Mammary microvascular endothelial cell (primary cell): Measurements from ENCODE around the gene ALAS2. TPM values are rescaled to one million over a fixed set of nuclear protein-coding genes. Genes with fewer than 3 reads are reported as not detected.

ENCODE experiments used
- total RNA-seq: library from RNA; depleted of rRNA; stranded (reverse); fragments of >200 nt; gene quantifications from 2 replicates; pipeline ENCODE4 v1.2.3, GENCODE V29; 2015

The ALAS2 gene
- not detected in 2 replicates for total RNA-seq

DNA sequence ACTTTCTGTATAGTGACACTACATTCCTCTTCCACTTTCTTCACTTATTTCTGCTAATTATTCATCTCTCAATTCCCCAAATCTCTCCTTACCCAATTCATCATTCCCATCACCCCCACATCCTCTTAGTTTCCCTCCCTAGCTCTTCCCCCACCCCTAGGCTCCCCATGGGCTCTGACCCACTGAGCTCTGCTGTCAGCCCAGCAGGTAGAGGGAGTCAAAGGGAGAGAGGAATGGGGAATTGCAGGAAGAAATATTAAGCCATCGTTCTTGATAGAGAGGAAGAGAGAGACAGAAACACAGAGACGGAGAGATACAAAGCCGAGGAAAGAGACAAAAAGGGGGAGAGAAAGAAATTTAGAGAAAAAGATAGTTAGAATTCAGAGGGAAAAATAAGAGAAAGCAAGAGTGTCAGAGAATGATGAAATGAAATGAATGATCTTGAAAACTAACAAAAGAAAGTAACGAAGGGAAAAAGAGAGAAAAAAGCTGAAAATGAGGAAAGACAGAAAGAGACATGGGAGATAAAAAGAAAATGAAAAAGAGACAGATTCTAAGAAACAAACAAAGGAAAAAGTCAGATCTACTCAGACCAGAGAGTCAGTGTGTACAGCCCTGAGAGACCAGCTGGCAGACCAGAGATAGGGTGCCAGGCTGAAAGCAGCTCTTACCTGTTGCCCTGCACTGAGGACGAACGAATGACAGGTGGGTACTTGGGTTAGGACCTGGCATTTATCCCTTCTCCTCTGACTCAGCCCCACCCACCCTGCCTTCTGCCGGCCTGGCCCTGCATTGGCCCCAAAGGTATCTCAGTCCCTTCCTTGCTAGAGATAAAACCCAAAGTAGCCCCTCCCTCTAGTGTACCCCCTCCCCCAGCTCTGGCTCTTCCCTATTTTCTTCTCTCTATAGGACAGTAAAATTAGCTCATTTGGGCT, at the start of gene ALAS2:
Gene ALAS2 (minus strand): TSS at position 707 of the 935 bp plus-strand sequence. CDS start 4,977 bp downstream, outside the sequence.

GRCh38 chrX:55074851-55075467, 44.2 kb upstream of the ALAS2 start, which contains the start of gene PAGE2B:
TSS of gene PAGE2B (plus strand) at chrX:55075030. CDS start at chrX:55076042, 1,012 bp downstream.

GRCh38 chrX:54999717-55000598, 30.8 kb downstream of the ALAS2 start, which contains the start of gene APEX2:
TSS of gene APEX2 (plus strand) at chrX:55000363. CDS start at chrX:55000423, 60 bp downstream.

DNA sequence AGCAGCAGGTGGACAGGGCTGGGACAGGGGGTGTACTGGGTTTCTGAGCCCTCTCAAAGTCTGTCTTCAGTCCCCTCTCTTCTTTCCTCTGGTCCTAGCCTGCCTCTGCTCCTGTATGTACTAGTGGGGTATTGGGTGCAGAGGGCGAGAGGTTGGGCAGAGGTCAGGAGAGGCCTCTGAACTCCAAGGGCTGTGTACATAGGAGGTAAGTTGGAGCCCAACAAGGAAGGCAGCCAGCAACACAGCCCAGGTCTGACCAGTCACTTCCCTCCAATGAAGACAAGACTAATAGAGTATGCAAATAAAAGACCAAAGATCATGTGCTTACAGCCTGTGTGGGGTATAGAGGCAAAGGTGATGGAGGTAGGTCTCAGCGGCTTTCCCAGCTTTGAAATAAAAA, 36.7 kb downstream of the ALAS2 start, which contains the start of gene PFKFB1:
Gene PFKFB1 (minus strand): TSS at position 90 of the 400 bp plus-strand sequence. CDS start 181 bp downstream, outside the sequence.

Other genes starting within 250 kb of the ALAS2 start
- not detected in 2 replicates for gene ITIH6, start 232.7 kb downstream of the ALAS2 start, total RNA-seq
- gene MAGED2, start 223.2 kb downstream of the ALAS2 start, total RNA-seq = 120 and 125 TPM in 2 replicates
- 0.84 and 0.87 TPM in 2 replicates for gene TRO, start 110.2 kb downstream of the ALAS2 start, total RNA-seq
- not detected in 2 replicates for gene PFKFB1, start 36.8 kb downstream of the ALAS2 start, total RNA-seq
- 17.7 and 18.5 TPM in 2 replicates for gene APEX2, start 30.6 kb downstream of the ALAS2 start, total RNA-seq
- not detected in 2 replicates for gene PAGE2B, start 44.1 kb upstream of the ALAS2 start, total RNA-seq
- not detected in 2 replicates for gene PAGE2, start 58.0 kb upstream of the ALAS2 start, total RNA-seq
- not detected in 2 replicates for gene PAGE5, start 189.4 kb upstream of the ALAS2 start, total RNA-seq
- not detected in 2 replicates for gene PAGE3, start 233.9 kb upstream of the ALAS2 start, total RNA-seq